Stomach (tissue), 4 donors: Measurements from ENCODE around the gene RYR3.

ENCODE experiments used
- CTCF ChIP-seq, 7 experiments: fragments of 450-650 bp in 4 of 7; fragments of 200-600 bp in 3 of 7; sonication (generic) in 3 of 7; IDR thresholded peaks; one replicate each; pipeline ENCODE4 v1.5.1; 2016 to 2019; ENCODE audit warnings: antibody characterized with exemption in 7 of 7, control low read depth in 2 of 7, mild to moderate bottlenecking in 1 of 7
- POLR2AphosphoS5 ChIP-seq, 3 donors: sonication (generic); formaldehyde crosslinking; IDR thresholded peaks; one replicate each; pipeline ENCODE4 v1.6.1; 2016; ENCODE audit warnings: antibody characterized with exemption in 3 of 3

GRCh38 chr15:33581032-33581431 is 270.3 kb downstream of the RYR3 start:
- TF ChIP-seq CTCF (IDR thresholded peaks at IDR 0.05): no peak
- TF ChIP-seq POLR2AphosphoS5 (IDR thresholded peaks at IDR 0.05): no peak
